Measurements from ENCODE around the gene HSPB6. TPM values are rescaled to one million over a fixed set of nuclear protein-coding genes. Genes with fewer than 3 reads are reported as not detected.
A peak's percentile ranks its signal among the peaks of the same experiment; 100 is the strongest.

The HSPB6 gene, protein sequence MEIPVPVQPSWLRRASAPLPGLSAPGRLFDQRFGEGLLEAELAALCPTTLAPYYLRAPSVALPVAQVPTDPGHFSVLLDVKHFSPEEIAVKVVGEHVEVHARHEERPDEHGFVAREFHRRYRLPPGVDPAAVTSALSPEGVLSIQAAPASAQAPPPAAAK
- 0.17 and 0.82 TPM in 2 replicates for total RNA-seq

DNA sequence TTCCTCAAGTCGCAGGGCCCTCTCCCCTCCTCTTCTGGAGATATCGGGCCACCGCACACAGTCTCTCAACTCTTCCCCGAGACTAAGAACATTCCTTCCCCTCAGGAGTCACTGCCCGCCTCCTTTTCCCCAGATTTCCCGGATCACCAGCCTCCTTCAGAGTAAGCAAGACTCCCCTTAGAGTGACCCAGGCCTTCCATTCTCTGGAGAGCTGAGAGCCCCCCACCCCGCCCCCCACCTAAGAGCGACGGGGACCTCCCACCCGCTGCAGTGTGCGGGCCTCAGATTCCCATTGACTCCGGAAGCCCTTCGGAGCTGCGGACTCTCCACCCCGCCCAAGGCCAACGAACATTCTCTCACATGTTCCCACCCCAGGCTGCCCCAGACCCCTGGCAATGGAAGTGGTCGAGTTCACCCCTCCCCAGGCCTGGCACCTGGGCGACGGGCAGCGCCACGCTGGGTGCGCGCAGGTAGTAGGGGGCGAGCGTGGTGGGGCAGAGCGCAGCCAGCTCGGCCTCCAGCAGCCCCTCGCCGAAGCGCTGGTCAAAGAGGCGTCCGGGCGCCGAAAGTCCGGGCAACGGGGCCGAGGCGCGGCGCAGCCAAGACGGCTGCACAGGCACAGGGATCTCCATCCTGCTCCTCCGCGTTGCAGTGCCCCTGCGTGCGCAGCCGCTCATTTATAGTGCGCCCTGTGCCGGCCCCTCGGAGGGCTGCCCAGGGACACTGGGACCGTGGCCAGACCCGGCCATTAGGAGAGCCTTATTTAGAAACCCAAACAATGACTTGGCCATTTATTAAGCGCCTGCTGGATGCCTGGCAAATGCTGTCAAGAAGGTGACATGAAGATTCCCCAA, at the start of gene HSPB6:
TSS of gene HSPB6 (minus strand) at position 653 of the 854 bp plus-strand sequence. CDS start at position 632, 21 bp downstream.
- peak within 1 kb of the TSS; percentile 14 for H3K4me3 ChIP-seq (ENCODE audit: low read depth, low read length)
- H3K36me3 ChIP-seq (ENCODE audit: control insufficient read depth, insufficient read depth, low read length): no peaks in the 10 kb centered on the region
- no peak for DNase-seq (ENCODE audit: low read depth)
- TF ChIP-seq, protein P1, sequence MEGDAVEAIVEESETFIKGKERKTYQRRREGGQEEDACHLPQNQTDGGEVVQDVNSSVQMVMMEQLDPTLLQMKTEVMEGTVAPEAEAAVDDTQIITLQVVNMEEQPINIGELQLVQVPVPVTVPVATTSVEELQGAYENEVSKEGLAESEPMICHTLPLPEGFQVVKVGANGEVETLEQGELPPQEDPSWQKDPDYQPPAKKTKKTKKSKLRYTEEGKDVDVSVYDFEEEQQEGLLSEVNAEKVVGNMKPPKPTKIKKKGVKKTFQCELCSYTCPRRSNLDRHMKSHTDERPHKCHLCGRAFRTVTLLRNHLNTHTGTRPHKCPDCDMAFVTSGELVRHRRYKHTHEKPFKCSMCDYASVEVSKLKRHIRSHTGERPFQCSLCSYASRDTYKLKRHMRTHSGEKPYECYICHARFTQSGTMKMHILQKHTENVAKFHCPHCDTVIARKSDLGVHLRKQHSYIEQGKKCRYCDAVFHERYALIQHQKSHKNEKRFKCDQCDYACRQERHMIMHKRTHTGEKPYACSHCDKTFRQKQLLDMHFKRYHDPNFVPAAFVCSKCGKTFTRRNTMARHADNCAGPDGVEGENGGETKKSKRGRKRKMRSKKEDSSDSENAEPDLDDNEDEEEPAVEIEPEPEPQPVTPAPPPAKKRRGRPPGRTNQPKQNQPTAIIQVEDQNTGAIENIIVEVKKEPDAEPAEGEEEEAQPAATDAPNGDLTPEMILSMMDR (IDR thresholded peaks at IDR 0.05; ENCODE audit: insufficient read depth, low read length, poor library complexity, severe bottlenecking): no peak
- H3K27me3 ChIP-seq (ENCODE audit: control insufficient read depth, insufficient read depth, low read length): no peaks in the 10 kb centered on the region

DNA sequence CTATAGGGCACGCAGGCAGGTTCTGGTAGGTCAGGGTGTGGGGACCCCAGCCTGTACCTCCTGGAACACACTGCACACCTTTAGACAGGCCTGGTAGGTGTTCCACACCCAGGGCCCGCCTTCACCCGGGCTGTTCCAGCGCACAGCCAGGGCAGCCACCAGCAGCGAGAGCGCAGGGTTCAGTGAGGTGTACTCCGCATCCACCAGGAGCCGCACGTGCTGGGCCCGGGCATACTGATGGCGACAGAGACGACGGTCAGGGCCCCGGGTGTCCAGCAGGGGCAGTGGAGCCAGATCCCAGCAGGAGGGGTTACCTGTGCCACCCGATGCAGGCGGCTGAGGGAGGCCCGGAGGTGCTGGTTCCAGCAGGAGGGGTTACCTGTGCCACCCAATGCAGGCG, 49.8 kb upstream of the HSPB6 start:
- DNase-seq (ENCODE audit: low read depth): no peak
- H3K4me3 ChIP-seq (ENCODE audit: low read depth, low read length): no peak overlapping the region
- TF ChIP-seq, protein P1 (IDR thresholded peaks at IDR 0.05; ENCODE audit: insufficient read depth, low read length, poor library complexity, severe bottlenecking): no peak
- H3K36me3 ChIP-seq (ENCODE audit: control insufficient read depth, insufficient read depth, low read length): no peaks in the 10 kb centered on the region
- no peaks in the 10 kb centered on the region for H3K27me3 ChIP-seq (ENCODE audit: control insufficient read depth, insufficient read depth, low read length)

- DNase-seq (ENCODE audit: low read depth): no peak
- Histone ChIP-seq H3K4me3 (ENCODE audit: low read depth, low read length) (no peak overlapping the region), H3K36me3 (ENCODE audit: control insufficient read depth, insufficient read depth, low read length) (no peaks in the 10 kb centered on the region), H3K27me3 (ENCODE audit: control insufficient read depth, insufficient read depth, low read length) (no peaks in the 10 kb centered on the region)
- TF ChIP-seq, protein P1 (IDR thresholded peaks at IDR 0.05; ENCODE audit: insufficient read depth, low read length, poor library complexity, severe bottlenecking): no peak
Measured at GRCh38 chr19:35805526-35806102, 48.8 kb upstream of the HSPB6 start.

- Histone ChIP-seq H3K4me3 (ENCODE audit: low read depth, low read length) (no peak overlapping the region), H3K36me3 (ENCODE audit: control insufficient read depth, insufficient read depth, low read length) (no peaks in the 10 kb centered on the region), H3K27me3 (ENCODE audit: control insufficient read depth, insufficient read depth, low read length) (peaks cover 15% of the 10 kb centered on the region)
- TF ChIP-seq, protein P1 (IDR thresholded peaks at IDR 0.05; ENCODE audit: insufficient read depth, low read length, poor library complexity, severe bottlenecking): no peak
- DNase-seq (ENCODE audit: low read depth): no peak
Measured at GRCh38 chr19:35801828-35802227, 45.0 kb upstream of the HSPB6 start.

DNA sequence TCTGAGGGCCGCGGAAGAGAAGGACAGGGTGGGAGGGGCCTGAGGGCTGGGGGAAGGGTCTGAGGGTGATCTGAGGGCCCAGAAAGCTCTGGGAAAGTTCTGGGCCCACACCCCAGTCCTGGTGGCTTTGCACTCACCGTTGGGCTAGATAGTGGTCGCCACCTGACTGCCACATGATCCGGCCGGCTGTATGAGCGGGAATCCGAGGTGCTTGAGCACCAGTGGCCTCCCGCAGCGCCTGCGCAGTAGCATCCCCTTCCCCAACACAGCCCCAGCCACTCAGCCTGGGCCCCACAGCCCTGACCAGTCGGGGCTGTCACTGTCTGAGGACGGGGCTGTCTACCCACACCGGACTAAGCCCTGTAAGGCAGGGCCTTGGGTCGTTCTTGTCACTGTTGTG, 40.8 kb upstream of the HSPB6 start:
- DNase-seq (ENCODE audit: low read depth): no peak
- TF ChIP-seq, protein P1 (IDR thresholded peaks at IDR 0.05; ENCODE audit: insufficient read depth, low read length, poor library complexity, severe bottlenecking): no peak
- Histone ChIP-seq H3K27me3 (ENCODE audit: control insufficient read depth, insufficient read depth, low read length) (peaks cover 26% of the 10 kb centered on the region), H3K4me3 (ENCODE audit: low read depth, low read length) (no peak overlapping the region), H3K36me3 (ENCODE audit: control insufficient read depth, insufficient read depth, low read length) (no peaks in the 10 kb centered on the region)

Data from kidney epithelial cell (primary cell).